ENCODE data around the gene CYP4F22.

The CYP4F22 gene

GRCh38 chr19:15540435-15540834 lies 32.1 kb downstream of the CYP4F22 start:
- Histone ChIP-seq H3K4me3 (ENCODE audit: low read depth, low read length) (no peak overlapping the region), H3K27me3 (0 out of 2 replicates have a peak, but pooled peaks cover 3% of the 10 kb centered on the region), H3K36me3 (no peaks in the 10 kb centered on the region), H3K9me3 (no peaks in the 10 kb centered on the region), H3K4me1 (no peaks in the 10 kb centered on the region)
- TF ChIP-seq, protein P1, sequence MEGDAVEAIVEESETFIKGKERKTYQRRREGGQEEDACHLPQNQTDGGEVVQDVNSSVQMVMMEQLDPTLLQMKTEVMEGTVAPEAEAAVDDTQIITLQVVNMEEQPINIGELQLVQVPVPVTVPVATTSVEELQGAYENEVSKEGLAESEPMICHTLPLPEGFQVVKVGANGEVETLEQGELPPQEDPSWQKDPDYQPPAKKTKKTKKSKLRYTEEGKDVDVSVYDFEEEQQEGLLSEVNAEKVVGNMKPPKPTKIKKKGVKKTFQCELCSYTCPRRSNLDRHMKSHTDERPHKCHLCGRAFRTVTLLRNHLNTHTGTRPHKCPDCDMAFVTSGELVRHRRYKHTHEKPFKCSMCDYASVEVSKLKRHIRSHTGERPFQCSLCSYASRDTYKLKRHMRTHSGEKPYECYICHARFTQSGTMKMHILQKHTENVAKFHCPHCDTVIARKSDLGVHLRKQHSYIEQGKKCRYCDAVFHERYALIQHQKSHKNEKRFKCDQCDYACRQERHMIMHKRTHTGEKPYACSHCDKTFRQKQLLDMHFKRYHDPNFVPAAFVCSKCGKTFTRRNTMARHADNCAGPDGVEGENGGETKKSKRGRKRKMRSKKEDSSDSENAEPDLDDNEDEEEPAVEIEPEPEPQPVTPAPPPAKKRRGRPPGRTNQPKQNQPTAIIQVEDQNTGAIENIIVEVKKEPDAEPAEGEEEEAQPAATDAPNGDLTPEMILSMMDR (IDR thresholded peaks at IDR 0.05; ENCODE audit: low read depth, low read length): no peak
- peak; percentile 32 for DNase-seq

- no peaks in the 10 kb centered on the region for H3K36me3 ChIP-seq
- TF ChIP-seq, protein P1 (IDR thresholded peaks at IDR 0.05; ENCODE audit: low read depth, low read length): no peak
- H3K27me3 ChIP-seq: no peaks in the 10 kb centered on the region
- H3K4me3 ChIP-seq (ENCODE audit: low read depth, low read length): no peak overlapping the region
- H3K4me1 ChIP-seq: no peaks in the 10 kb centered on the region
- no peaks in the 10 kb centered on the region for H3K9me3 ChIP-seq
- DNase-seq: no peak
These were observed 36.0 kb downstream of the CYP4F22 start for GRCh38 chr19:15544283-15544682.

GRCh38 chr19:15544970-15545369 lies 36.6 kb downstream of the CYP4F22 start:
- no peaks in the 10 kb centered on the region for H3K27me3 ChIP-seq
- TF ChIP-seq, protein P1 (IDR thresholded peaks at IDR 0.05; ENCODE audit: low read depth, low read length): no peak
- no peaks in the 10 kb centered on the region for H3K9me3 ChIP-seq
- no peak overlapping the region for H3K4me3 ChIP-seq (ENCODE audit: low read depth, low read length)
- no peak for DNase-seq
- no peaks in the 10 kb centered on the region for H3K4me1 ChIP-seq
- H3K36me3 ChIP-seq: no peaks in the 10 kb centered on the region

GRCh38 chr19:15548648-15549047 lies 40.3 kb downstream of the CYP4F22 start:
- no peak for DNase-seq
- TF ChIP-seq, protein P1 (IDR thresholded peaks at IDR 0.05; ENCODE audit: low read depth, low read length): no peak
- no peaks in the 10 kb centered on the region for H3K4me1 ChIP-seq
- no peaks in the 10 kb centered on the region for H3K9me3 ChIP-seq
- no peaks in the 10 kb centered on the region for H3K36me3 ChIP-seq
- no peaks in the 10 kb centered on the region for H3K27me3 ChIP-seq
- H3K4me3 ChIP-seq (ENCODE audit: low read depth, low read length): no peak overlapping the region

DNA sequence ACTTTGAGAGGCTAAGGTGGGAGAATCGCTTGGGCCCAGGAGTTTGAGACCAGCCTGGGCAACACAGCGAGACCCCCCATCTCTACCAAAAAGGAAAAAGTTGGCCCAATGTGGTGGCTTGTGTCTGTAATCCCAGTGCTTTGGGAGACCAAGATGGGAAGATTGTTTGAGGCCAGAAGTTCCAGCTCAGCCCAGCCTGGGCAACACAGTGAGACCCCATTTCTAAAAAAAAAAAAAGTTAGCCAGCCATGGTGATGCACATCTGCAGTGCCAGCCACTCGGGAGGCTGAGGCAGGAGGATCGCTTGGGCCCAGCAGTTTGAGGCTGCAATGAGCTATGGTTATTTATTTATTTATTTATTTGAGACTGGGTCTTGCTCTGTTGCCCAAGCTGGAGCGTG lies 41.3 kb downstream of the CYP4F22 start:
- Histone ChIP-seq H3K27me3 (no peaks in the 10 kb centered on the region), H3K4me3 (ENCODE audit: low read depth, low read length) (no peak overlapping the region), H3K9me3 (no peaks in the 10 kb centered on the region), H3K36me3 (no peaks in the 10 kb centered on the region), H3K4me1 (no peaks in the 10 kb centered on the region)
- DNase-seq: no peak
- TF ChIP-seq, protein P1 (IDR thresholded peaks at IDR 0.05; ENCODE audit: low read depth, low read length): no peak

DNA sequence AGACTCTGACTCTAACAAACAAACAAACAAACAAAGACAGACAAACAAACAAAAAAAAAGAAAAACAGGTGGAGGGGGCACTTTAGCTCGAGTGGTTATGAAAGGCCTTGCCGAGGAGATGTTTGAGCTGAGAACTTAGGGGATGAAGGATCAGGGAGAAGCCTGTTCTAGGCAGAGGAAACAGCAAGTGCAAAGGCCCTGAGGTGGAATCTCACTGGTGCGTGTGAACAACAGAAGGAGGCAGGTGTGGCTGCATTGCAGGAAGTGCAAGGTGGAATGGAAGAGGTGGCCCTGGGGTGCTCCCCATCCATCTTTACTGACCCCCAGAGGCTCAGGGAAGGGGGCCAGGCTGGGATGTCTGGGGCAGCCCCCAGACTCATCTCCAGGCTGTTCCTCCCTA lies 41.9 kb downstream of the CYP4F22 start:
- H3K9me3 ChIP-seq: no peaks in the 10 kb centered on the region
- no peak for DNase-seq
- TF ChIP-seq, protein P1 (IDR thresholded peaks at IDR 0.05; ENCODE audit: low read depth, low read length): no peak
- H3K27me3 ChIP-seq: no peaks in the 10 kb centered on the region
- H3K4me1 ChIP-seq: no peaks in the 10 kb centered on the region
- no peaks in the 10 kb centered on the region for H3K36me3 ChIP-seq
- no peak overlapping the region for H3K4me3 ChIP-seq (ENCODE audit: low read depth, low read length)

All from BE2C (cell line).